ENCODE results near the gene C1orf159. TPM values are rescaled to one million over a fixed set of nuclear protein-coding genes. Genes with fewer than 3 reads are reported as not detected.
"Not testable (repeated sequence)": the region's sequence is repeated elsewhere in the genome, so short reads cannot be mapped to it uniquely, and the experiment has no call there.

Gene C1orf159
- total RNA-seq, 2 donors from 2014 or later, result 18.0 to 18.6 TPM

- Mint-ChIP-seq H3K36me3 (ENCODE audit: insufficient read depth in 2 of 2) (no peaks in the 10 kb centered on the region), H3K4me3 (no peak overlapping the region), H3K4me1 (ENCODE audit: low read depth) (peaks cover 5% of the 10 kb centered on the region), H3K27me3 (ENCODE audit: low read depth) (no peaks in the 10 kb centered on the region), H3K27ac (no peak overlapping the region), H3K9me3 (no peaks in the 10 kb centered on the region)
- no peak for ATAC-seq (replicated peaks in 1 of 2)
- peak in 1 of 2 donors; percentile 3 for DNase-seq
Observed at GRCh38 chr1:1080951-1081310, 35.0 kb downstream of the C1orf159 start.

GRCh38 chr1:1080122-1080757 is 35.6 kb downstream of the C1orf159 start:
- H3K36me3 Mint-ChIP-seq (ENCODE audit: insufficient read depth in 2 of 2), result no peaks in the 10 kb centered on the region

GRCh38 chr1:1079408-1080121 is 36.3 kb downstream of the C1orf159 start:
- DNase-seq (peak in 1 of 2 donors; percentile 66), ATAC-seq (replicated peaks in 1 of 2) (peak; percentile 62 to 66)
- no peak overlapping the region for H3K27ac Mint-ChIP-seq
- H3K27me3 Mint-ChIP-seq (ENCODE audit: low read depth), result peaks cover 4% of the 10 kb centered on the region
- H3K4me3 Mint-ChIP-seq, result peak overlapping the region; percentile 59 to 69
- H3K9me3 Mint-ChIP-seq, result no peaks in the 10 kb centered on the region
- no peaks in the 10 kb centered on the region for H3K36me3 Mint-ChIP-seq (ENCODE audit: insufficient read depth in 2 of 2)
- peaks cover 8% of the 10 kb centered on the region for H3K4me1 Mint-ChIP-seq (ENCODE audit: low read depth)

More at GRCh38 chr1:1080122-1080757, 35.6 kb downstream of the C1orf159 start:
- Mint-ChIP-seq H3K27me3 (ENCODE audit: low read depth) (no peaks in the 10 kb centered on the region), H3K4me1 (ENCODE audit: low read depth) (peaks cover 5% of the 10 kb centered on the region), H3K4me3 (peak overlapping the region in 1 of 2 donors; percentile 69), H3K27ac (no peak overlapping the region), H3K9me3 (no peaks in the 10 kb centered on the region)
- DNase-seq, result peak in 1 of 2 donors; percentile 49
- ATAC-seq (replicated peaks in 1 of 2), result peak; percentile 35 to 58

- H3K36me3 Mint-ChIP-seq (ENCODE audit: insufficient read depth in 2 of 2); H3K27me3 Mint-ChIP-seq (ENCODE audit: low read depth); H3K4me3 Mint-ChIP-seq; H3K4me1 Mint-ChIP-seq (ENCODE audit: low read depth); ATAC-seq (replicated peaks in 1 of 2); DNase-seq; H3K27ac Mint-ChIP-seq; H3K9me3 Mint-ChIP-seq: not testable (repeated sequence)
Observed at GRCh38 chr1:1077396-1077795, 38.5 kb downstream of the C1orf159 start.

- Mint-ChIP-seq H3K4me3 (no peak overlapping the region), H3K9me3 (no peaks in the 10 kb centered on the region), H3K4me1 (ENCODE audit: low read depth) (peaks cover 8% of the 10 kb centered on the region), H3K27ac (no peak overlapping the region), H3K27me3 (ENCODE audit: low read depth) (peaks cover 6% of the 10 kb centered on the region), H3K36me3 (ENCODE audit: insufficient read depth in 2 of 2) (no peaks in the 10 kb centered on the region)
- ATAC-seq (replicated peaks in 1 of 2), result peak in 1 of 2 donors; percentile 7
- no peak for DNase-seq
Observed at GRCh38 chr1:1075148-1075935, 40.5 kb downstream of the C1orf159 start.

GRCh38 chr1:1074631-1075147 is 41.2 kb downstream of the C1orf159 start:
- H3K9me3 Mint-ChIP-seq, result no peaks in the 10 kb centered on the region
- no peak overlapping the region for H3K4me3 Mint-ChIP-seq
- H3K27ac Mint-ChIP-seq, result no peak overlapping the region
- H3K27me3 Mint-ChIP-seq (ENCODE audit: low read depth), result peaks cover 6% of the 10 kb centered on the region
- DNase-seq, result no peak
- ATAC-seq (replicated peaks in 1 of 2), result peak; percentile 5 to 9
- H3K36me3 Mint-ChIP-seq (ENCODE audit: insufficient read depth in 2 of 2), result no peaks in the 10 kb centered on the region
- H3K4me1 Mint-ChIP-seq (ENCODE audit: low read depth), result peaks cover 4% of the 10 kb centered on the region

- Mint-ChIP-seq H3K27ac (no peak within 1 kb of the TSS), H3K36me3 (ENCODE audit: insufficient read depth in 2 of 2) (no peaks in the 10 kb centered on the region), H3K4me3 (no peak within 1 kb of the TSS), H3K27me3 (ENCODE audit: low read depth) (peaks cover 6% of the 10 kb centered on the region), H3K9me3 (no peaks in the 10 kb centered on the region), H3K4me1 (ENCODE audit: low read depth) (peaks cover 4% of the 10 kb centered on the region)
- ATAC-seq (replicated peaks in 1 of 2) (peak in 1 of 2 donors; percentile 7), DNase-seq (no peak)
Observed at GRCh38 chr1:1073743-1074587, 41.9 kb downstream of the C1orf159 start, which contains the start of gene RNF223. TSS of gene RNF223 (minus strand) at chr1:1074306. CDS start at chr1:1072566, 1,740 bp downstream.

- Mint-ChIP-seq H3K4me3 (no peak overlapping the region), H3K9me3 (no peaks in the 10 kb centered on the region), H3K36me3 (ENCODE audit: insufficient read depth in 2 of 2) (no peaks in the 10 kb centered on the region), H3K27me3 (ENCODE audit: low read depth) (peaks cover 6% of the 10 kb centered on the region), H3K4me1 (ENCODE audit: low read depth) (peaks cover 9% of the 10 kb centered on the region), H3K27ac (no peak overlapping the region)
- ATAC-seq (replicated peaks in 1 of 2) (no peak), DNase-seq (no peak)
Observed at GRCh38 chr1:1072849-1073742, 42.8 kb downstream of the C1orf159 start.

- Mint-ChIP-seq H3K27ac (no peak overlapping the region), H3K27me3 (ENCODE audit: low read depth) (peaks cover 6% of the 10 kb centered on the region), H3K36me3 (ENCODE audit: insufficient read depth in 2 of 2) (no peaks in the 10 kb centered on the region), H3K4me1 (ENCODE audit: low read depth) (peaks cover 10% of the 10 kb centered on the region), H3K9me3 (no peaks in the 10 kb centered on the region), H3K4me3 (no peak overlapping the region)
- ATAC-seq (replicated peaks in 1 of 2), result no peak
- DNase-seq, result no peak
Observed at GRCh38 chr1:1072299-1072848, 43.5 kb downstream of the C1orf159 start.

- Mint-ChIP-seq H3K27me3 (ENCODE audit: low read depth) (peaks cover 6% of the 10 kb centered on the region), H3K4me3 (no peak overlapping the region), H3K9me3 (no peaks in the 10 kb centered on the region), H3K4me1 (ENCODE audit: low read depth) (peaks cover 11% of the 10 kb centered on the region), H3K27ac (no peak overlapping the region), H3K36me3 (ENCODE audit: insufficient read depth in 2 of 2) (no peaks in the 10 kb centered on the region)
- no peak for ATAC-seq (replicated peaks in 1 of 2)
- no peak for DNase-seq
Observed at GRCh38 chr1:1071486-1072298, 44.2 kb downstream of the C1orf159 start.

Data from activated T-cell treated with anti-CD3 and anti-CD28 coated beads, Interleukin-2, amount 50 U/mL, for 72 hours (primary cell).